GM13977 (cell line): ENCODE data around the gene PTPRF.

ENCODE experiments used
- DNase-seq: peaks from one replicate; pipeline ENCODE4 v3.0.0; 2012; ENCODE audit warnings: low spot score
- in situ Hi-C: fragments of 300-500 bp; cut with MboI; formaldehyde crosslinking; loops from one replicate; pipeline ENCODE4 v1.12.0; 2022; ENCODE audit warnings: low sequenced_read_pairs, low pct_unique_long_range_greater_than_20kb, mixed read lengths, inconsistent platforms; ENCODE audit not compliant: unreplicated experiment
- TF ChIP-seq, protein P1 (sequence below): IDR thresholded peaks from 2 replicates; pipeline ENCODE4 v1.5.1; 2012; ENCODE audit warnings: mild to moderate bottlenecking, control low read depth; ENCODE audit not compliant: insufficient read depth; ENCODE audit errors: extremely low read depth, missing control alignments

Gene PTPRF

GRCh38 chr1:43506233-43506632 lies 24.4 kb upstream of the PTPRF start:
- TF ChIP-seq, protein P1, sequence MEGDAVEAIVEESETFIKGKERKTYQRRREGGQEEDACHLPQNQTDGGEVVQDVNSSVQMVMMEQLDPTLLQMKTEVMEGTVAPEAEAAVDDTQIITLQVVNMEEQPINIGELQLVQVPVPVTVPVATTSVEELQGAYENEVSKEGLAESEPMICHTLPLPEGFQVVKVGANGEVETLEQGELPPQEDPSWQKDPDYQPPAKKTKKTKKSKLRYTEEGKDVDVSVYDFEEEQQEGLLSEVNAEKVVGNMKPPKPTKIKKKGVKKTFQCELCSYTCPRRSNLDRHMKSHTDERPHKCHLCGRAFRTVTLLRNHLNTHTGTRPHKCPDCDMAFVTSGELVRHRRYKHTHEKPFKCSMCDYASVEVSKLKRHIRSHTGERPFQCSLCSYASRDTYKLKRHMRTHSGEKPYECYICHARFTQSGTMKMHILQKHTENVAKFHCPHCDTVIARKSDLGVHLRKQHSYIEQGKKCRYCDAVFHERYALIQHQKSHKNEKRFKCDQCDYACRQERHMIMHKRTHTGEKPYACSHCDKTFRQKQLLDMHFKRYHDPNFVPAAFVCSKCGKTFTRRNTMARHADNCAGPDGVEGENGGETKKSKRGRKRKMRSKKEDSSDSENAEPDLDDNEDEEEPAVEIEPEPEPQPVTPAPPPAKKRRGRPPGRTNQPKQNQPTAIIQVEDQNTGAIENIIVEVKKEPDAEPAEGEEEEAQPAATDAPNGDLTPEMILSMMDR: no peak
- DNase-seq: no peak
- in situ Hi-C loops: no loop called here

DNA sequence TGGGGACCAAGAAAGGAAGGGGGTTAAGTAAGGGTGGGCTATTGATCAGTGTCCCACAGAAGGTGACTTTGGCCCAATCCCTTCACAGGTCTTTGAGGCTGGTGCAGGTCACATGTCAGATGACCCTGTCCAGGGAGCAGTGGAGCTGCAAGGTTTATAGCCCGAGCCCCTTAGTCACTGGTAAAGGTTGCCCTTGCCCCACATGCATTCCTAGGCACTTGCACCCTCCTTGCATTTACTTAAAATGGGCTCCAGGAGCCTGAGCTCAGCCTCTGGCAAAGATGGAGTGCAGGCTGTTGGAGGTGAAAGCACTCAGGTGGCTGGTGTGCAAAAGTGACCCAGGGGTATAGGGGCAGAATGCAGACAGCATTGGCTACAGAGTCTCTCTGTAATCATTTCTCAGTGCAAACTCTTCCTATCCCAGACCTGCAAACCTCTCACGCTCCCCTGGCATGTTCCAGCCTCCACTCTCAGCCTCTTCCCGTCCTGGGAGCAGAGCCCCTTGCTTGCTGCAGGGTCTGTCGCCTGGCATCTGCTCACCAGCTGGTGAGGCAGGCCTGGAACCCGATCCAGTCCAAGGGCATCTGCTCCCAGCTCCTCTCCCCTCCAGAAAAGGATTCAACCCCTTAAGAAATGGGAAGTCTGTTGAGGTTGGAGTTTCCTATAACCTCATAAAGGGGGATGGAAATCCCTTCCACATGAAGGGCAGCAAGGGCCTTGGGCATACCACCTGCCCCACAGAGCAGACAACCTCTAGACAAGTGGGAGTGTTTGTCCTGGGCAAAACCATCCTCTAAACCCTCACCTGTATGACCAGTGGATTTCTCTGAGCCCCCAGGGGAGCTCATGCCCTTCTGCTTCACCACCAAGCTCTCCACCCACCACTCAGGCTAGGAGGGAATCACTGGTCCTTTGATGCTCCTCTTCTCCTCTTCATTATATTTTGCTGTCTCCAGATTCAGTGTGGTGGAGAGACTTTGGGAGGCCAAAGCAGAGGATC lies 23.1 kb upstream of the PTPRF start:
- TF ChIP-seq, protein P1: no peak
- no peak for DNase-seq
- in situ Hi-C loops: no loop called here

DNA sequence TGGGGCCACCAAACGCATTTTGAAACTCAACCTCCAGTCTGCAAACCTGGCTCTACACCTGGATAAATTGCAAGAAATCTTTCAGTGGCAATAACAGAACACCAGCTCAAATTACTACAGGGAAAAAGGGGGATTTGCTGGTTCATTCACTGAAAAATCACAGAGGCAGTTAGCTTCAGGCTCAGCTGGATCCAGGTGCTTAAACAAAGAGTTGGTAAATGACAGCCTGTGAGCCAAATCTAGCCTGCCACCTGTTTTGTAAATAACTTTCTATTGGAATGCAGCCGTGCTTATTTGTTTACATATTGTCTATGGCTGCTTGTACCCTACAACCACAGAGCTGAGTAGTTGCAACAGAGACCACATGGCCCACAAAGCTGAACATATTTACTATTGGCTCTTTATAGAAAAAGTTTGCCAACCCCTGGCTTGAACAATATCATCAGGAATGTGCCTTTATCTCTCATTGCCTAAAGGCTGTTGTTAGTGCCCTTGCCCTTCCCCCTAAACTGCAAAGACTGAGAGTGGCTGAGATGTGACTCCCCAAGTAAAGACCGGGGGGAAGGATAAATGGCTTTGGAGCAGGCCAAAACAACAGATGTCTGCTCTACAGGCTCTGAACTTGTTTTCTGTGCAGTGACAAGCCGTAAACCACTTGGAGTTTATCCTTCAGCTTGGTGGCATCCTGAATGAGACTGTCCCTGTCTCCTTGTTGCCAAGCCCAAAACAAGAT lies 21.5 kb upstream of the PTPRF start:
- TF ChIP-seq, protein P1: no peak
- in situ Hi-C loops: no loop called here

GRCh38 chr1:43509740-43510375 lies 20.8 kb upstream of the PTPRF start:
- TF ChIP-seq, protein P1: no peak
- no peak for DNase-seq
- in situ Hi-C loops: no loop called here

More for the DNA sequence above, 21.5 kb upstream of the PTPRF start:
- no peak for DNase-seq

- DNase-seq: no peak
- in situ Hi-C loops: no loop called here
- TF ChIP-seq, protein P1: no peak
These were observed 20.1 kb upstream of the PTPRF start for GRCh38 chr1:43510621-43511020.

GRCh38 chr1:43511394-43511793 lies 19.3 kb upstream of the PTPRF start:
- DNase-seq: no peak
- TF ChIP-seq, protein P1: no peak
- in situ Hi-C loops: no loop called here
